Stimulated activated naive CD4-positive, alpha-beta T cell (primary cell): ENCODE data around the gene PEX12.
"Not testable (repeated sequence)": the region's sequence is repeated elsewhere in the genome, so short reads cannot be mapped to it uniquely, and the experiment has no call there.

Experiments
- DNase-seq, 6 experiments: peaks; one replicate each; lab custom pipeline; 2025; lab: John Stamatoyannopoulos, UW

Gene PEX12

DNA sequence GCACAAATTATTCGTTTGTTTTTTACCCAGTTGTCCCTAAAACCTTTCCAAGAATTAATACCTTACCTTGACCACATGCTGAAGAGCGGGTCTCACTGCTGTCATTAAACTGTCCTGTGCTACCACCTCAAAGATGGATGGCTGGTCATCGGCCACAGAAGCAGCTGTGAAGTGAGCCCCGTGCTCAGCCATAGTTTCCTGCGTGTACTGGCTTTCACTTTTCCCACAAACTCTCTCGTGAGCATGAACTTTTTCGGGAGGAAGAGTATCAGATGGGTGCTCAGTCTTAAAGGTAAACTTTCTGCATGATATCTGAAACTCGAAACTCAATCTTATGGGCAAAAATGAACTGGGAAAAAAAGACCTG, 558 bp downstream of the PEX12 start:
- DNase-seq = peak in 1 of 6 experiments; percentile 22

DNA sequence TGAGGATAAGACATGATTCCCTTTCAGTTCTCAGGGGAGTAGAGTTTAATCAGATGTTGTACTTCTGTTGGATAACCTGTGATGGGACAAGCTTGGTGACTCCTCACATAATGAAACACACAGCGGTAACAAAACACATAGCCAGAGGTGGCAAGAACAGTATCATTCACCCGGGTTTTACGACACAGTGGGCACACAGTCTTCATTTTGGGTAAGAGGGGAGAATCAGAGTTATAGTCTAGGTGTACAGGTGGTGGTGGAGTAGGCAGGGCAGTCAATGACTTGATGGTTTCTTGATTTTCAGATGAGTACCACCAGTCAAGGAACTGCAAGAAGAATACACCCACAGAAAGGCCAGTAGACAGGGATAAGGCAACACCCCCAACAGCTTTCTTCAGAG, 2.6 kb downstream of the PEX12 start:
- DNase-seq = no peak

DNA sequence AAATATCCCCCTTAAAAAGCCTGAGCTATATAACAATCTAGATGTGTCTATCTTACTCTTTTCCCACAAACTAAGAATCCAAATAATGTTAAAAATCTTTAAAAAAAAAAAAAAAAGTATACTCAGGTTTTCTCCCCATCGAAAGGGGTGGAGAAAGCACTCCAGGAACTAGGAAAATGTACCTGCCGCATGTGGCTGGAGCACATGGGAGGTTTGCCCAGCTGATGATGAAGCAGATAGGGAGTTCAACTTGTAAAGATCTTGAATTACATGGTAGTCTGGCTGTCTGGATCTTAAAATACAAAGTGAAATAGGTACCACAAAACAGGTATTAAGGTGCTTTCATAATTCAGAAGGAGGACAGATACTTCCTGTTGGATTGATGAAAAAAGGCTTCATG, 9.0 kb downstream of the PEX12 start:
- no peak for DNase-seq

DNA sequence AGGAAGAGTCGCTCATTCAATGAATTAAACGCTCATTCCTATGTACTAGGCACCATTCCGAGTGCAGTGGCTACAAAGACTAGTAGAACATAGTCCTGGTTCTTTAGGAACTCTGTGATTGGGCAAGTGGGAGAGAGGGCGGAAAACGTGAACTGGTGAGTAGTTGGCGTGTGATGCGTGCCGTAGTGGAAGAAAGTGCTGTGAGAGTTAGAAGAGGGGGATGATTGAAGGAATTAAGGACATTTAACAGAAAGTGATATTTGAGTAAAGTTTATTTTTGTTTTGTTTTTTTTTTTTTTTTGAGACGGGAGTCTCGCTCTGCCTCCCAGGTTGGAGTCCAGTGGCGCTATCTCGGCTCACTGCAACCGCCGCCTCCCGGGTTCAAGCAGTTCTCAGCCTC, 9.8 kb downstream of the PEX12 start:
- DNase-seq = peak in 5 of 6 experiments; percentile 10 to 45 (median 28)

DNA sequence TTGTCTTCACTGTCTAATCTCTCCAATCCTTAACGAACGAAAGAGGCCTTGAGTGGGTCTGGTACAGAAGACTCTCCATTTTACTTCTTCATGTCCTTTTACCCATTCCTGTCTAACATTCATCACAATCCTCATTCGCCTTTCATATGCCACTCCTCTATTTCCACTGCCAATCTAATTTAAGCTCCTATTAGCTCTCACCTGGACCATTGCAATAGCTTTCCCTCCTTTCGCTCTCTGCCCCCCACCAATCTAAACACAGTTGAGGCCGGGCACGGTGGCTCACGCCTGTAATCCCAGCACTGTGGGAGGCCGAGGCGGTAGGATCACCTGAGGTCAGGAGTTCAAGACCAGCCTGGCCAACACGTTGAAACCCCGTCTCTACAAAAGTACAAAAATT, 11.4 kb downstream of the PEX12 start:
- DNase-seq = no peak

DNA sequence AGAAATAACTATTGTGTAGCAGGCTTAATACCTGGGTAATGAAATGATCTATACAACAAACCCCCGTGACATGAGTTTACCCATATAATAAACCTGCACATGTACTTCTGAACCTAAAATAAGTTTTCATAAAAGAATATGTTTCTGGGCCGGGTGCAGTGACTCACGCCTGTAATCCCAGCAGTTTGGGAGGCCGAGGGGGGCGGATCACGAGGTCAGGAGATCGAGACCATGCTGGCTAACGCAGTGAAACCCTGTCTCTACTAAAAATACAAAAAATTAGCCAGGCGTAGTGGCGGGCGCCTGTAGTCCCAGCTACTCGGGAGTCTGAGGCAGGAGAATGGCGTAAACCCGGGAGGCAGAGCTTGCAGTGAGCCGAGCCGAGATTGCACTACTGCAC, 15.2 kb downstream of the PEX12 start:
- DNase-seq = not testable (repeated sequence)

DNA sequence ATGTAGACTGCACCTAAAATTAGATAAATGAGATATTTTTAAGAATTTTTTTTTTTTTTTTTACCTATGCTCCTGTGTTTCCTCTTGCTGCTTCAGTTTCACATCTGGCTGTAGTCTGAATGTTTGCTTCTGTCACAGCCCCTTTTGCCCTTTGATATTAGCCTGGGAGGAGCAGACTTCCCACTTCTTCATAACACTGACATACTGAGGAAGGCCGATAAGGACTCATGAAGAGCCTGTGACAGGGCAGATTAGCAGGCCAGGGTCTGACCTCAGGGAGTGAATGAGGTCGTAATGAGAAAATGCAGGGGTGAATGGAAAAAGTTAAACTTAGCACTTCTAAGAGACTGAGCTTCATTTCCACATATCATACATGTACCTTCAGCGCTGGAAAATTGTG, 17.7 kb downstream of the PEX12 start, which contains the start of gene SLFN14:
Gene SLFN14, minus strand, starts transcription at position 117 of the 400 bp plus-strand sequence. CDS start 2,757 bp downstream, outside the sequence.
- DNase-seq = no peak

DNA sequence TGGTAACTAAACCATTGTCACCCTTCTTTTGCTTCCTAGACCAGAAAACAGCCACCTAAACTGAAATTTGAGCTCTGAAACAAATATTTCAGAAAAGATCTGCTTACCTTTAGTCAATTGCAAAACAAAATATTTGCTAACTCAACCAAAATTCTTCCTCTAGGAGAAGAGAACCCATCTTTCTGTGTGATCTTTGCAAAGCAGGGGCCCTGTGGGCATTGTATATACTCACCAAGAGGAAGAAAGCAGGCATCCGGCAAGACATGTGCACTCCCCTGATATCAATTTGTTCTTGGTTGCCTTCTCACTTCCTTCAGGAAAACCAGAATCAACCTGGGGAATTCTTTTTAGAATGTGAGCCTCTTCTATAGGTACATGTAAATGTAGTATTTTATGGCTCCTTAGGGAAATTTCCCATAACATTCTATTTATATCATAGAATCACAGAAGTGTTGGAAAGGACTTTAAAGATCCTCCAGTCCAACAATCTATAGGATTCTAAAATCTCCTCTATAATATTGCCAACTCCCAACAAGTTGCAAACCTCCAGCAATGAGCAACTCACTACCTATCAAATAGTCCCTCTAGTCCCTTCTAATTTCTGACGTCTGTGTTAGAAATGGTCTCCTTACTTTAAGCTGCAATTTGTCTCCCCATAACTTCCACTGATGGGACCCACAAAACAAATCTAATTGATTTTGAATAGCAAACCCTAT, 18.7 kb downstream of the PEX12 start:
- DNase-seq = no peak

DNA sequence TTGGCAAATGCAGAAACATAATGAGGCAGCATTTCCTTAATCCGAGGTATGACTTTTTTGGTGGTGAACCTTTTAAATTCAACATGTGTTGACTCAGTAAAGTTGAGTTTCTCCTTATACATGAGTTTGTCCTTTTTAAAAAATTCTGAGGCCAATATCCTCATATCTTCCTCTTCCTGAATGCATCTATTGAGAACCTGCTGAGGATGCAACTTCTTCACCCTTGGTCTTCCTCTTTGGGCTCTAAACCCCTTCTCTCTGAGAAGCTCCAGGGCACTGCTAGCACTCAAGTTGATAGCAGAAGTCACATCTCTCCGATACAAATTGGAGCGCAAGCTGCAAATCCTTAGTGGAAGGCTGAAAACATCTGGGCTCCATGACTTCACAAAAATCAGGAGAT, 21.0 kb downstream of the PEX12 start:
- no peak for DNase-seq

DNA sequence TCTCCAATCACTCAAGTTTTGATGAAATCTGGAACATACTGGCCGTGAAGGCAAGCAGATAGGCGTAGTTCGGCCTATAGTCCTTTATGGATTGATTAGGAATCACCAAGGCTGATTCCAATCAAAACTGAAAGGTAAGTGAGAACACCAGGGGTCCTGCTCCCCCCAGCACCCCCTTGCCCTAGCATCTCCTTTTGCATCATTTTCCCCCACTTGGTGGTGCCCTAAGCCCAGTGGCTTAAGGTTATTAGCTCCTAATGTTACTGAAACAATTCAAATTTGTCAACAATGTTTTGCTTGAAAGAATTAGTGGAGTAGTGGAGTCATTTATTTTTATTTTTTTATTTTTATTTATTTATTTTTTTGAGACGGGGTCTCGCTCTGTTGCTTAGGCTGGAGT, 22.7 kb downstream of the PEX12 start:
- DNase-seq = no peak

DNA sequence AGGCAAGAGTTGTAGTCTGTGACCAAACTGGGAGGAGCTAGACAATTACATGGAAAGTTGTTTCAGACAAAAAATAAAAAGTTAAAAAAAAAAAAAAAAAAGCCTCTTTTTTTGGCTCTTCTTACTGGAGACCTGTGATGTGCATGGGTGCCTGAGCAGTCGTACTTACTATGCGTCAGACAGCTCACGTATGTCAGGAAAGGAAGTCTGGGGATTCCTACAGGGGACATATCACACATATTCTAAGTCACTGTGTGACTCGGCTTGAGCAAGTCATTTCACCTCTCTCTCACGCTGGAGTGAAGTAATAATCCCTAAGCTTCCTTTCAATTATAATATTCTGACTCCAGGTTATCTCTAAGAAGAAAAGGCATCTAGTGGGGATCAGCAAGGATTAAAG, 23.7 kb downstream of the PEX12 start:
- DNase-seq = no peak

DNA sequence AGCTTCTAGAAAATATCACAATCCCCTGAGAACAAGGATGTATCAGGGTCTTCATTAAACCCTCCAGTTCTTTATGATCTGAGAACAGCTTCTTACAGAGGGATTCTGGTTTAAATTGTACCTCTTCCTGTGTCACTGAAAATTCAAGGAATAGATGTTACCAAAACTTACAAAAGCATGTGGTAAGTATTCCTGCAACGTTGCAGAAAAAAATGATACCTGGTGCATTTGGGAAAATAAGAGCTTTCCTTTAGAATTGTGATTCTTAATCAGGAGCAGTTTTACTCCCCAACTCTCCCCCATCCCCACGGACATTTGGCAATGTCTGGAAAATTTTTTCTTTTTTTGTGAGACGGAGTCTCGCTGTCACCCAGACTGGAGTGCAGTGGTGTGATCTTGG, 25.1 kb downstream of the PEX12 start:
- DNase-seq = no peak

DNA sequence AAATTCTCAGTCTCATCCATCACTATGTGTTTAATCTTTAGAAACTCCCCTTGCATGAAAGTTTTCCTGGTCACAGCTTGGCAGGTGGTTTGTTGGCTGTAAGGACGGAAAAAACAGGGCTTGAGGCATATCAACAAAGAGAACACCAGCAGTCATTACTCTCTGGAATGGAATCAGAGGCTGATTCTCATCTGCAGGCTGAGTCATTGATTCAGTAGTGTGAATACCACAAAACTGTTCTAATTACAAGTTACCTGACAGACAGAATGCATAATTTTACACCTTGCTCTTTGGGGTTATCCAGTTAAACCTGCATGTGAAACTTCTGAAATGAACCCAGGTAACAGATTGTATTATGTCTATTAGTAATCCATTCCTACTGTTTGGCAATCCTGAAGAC, 29.4 kb downstream of the PEX12 start:
- no peak for DNase-seq

DNA sequence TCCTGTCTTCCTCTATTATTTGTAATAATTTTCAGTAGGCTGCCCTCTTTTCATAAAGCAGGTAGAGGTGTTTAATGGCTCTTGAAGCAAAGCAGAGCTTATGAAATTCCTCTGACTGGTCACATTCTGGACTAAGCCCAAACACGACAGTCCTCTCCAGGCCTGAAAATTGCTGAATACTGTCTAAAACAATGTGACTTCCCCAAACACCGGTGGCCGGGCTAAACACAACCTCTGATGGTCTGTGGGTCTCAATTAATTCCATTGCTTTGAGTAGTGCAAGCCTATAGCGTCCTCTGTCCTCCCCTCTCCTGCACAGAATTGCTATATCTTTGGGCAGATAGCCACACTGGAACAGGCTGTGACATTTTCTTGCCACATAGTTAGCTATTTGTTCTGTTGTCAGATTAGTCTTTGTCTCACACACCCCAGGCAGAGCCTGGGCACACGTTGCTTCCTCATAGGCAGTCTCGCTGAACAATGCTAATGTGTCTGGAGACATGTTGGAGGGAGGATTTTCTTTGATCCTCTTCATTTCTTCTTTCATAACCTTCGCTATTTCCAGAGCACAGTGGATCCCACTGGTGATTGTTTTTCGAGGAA, 30.1 kb downstream of the PEX12 start:
- DNase-seq = no peak

DNA sequence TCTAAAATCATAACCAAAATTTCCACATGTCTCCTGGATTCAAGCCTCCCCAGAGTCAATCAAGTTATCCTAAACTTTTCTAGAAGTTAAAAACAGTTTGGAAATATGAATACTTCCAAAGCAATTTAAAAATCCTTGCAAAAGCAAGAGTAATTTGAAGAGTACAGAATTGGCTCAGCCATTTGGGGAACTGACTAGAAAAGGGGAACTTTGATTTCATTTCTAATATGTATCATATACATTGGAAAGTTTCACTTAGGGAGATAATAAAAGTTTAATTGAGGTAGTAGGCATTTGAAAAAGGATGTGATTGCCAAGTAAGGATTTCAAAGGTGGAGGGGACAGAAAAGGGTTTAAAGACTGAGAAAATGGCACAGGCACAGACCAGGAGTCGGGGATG, 31.9 kb downstream of the PEX12 start:
- no peak for DNase-seq

DNA sequence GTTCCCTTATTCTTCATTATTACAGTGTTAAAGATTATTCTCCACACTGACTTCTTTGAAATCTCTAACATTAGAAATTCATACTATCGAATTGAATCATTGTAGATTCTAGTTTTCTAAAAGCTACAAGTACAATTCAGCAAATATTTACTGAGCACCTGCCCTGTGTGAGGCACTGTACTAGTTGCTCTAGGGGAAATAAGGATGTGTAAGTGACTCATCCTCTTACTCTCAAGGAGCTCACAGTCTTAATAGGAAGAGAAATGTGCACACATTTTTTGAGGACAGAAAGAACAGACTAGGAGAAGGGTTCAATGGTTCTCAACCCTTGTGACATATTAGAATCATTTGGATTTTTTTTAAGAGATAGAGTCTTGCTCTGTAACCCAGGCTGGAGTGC, 33.2 kb downstream of the PEX12 start:
- no peak for DNase-seq

DNA sequence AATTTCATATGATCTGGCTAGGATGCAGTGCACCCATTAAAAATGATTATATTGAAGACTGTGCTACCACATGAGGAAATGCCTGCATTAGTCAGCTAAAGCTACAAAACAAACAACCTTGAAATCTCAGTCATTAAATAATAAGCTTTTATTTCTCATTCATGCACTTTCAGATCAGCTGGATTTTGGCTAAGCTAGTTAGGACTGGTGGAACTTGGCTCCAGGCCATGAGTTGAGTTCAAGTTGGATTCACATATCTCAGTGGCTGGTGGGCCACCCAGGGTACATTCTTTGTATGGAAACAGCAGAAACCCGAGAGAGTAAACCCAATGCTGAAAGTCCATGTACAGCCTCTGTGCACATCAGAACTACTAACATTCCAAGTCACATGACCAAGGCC, 34.5 kb downstream of the PEX12 start:
- DNase-seq = no peak

DNA sequence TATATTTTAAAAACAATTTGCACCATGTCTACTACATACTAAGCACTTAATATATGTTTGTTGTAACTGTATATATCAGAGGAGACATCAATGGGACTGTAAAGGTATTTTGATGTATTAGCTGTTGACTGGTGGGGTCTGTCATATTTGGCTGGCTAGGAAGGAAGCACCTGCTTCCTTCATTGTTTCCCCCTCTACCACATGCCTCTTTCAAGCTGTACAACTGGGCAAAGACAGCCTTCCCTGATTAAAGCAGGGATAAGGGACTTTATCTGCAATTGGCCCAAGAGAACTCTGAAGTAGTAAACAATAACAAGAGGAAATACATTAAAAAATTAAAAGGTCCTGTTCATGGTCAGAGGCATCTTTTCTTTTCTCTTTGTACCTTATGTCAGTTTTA, 35.4 kb downstream of the PEX12 start:
- no peak for DNase-seq

DNA sequence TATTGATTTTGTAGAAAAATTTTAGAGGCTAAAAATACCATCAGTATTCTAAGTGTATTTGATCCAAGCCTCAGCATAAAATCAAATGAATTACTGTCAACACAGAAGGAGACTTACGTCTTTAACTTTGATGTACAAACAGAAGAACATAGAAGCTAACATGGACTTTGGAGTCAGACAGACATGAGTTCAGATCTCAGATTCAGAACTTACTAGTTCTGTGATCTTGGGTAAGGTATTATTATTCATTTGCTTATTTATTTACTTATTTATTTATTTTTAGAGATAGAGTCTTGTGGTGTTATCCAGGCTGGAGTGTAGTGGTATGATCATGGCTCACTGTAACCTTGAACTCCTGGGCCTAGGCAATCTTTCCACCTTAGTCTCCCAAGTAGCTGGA, 36.9 kb downstream of the PEX12 start:
- no peak for DNase-seq

DNA sequence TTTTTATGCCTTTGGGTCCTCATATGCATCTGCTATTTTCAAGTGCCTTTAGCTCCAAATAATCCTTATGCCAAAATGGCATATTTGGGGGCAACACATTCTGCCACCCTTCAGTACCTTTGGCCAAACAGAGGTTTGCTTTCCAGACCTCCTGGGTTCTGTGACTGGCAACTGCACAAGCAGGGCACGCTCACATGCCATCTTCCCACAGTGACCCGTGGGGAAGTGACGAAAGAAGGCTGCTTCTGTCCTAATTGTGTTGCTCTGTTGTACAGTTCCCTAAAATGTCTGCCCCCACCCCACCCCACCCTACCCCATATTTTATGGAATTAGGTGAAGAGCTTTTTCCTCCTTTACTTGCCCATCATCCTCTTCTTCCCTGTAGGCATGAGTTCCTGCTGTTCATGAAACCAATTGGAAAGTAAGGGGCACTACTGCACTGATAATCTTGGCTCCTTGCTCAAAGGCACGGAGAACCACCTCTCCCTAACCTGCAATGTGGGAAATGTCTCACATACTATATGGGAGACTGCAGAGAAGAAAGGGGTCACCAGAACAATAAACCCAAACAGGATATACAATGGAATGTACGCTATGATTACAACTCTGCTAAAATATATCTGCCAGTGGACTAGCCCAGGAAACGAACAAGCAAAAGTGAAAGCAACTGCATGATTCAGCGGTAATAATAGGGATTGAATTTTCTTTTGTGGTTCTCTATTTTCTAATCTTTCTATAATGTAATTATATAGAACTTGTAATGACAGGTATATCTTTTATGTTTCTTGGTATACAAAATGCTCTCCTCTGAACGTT, 37.6 kb downstream of the PEX12 start:
- peak in 3 of 6 experiments; percentile 6 to 55 (median 44) for DNase-seq

DNA sequence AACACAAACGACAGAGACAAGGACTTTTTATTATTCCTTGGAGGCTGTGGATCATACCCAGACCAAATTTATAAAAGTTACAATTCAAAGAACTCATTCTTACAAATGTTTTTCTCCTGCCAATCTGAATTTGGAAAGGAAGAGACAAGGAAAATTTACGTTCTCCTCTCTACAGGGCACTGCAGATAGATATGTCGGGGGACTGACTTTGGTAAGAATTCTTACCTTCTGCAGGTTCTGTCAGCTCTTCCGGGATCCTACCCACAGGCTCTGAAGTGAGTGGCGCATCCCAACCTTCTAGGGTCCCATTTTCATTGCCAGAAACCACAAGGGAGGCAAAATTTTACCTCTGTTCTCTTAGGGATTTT, 38.7 kb downstream of the PEX12 start:
- DNase-seq = no peak

DNA sequence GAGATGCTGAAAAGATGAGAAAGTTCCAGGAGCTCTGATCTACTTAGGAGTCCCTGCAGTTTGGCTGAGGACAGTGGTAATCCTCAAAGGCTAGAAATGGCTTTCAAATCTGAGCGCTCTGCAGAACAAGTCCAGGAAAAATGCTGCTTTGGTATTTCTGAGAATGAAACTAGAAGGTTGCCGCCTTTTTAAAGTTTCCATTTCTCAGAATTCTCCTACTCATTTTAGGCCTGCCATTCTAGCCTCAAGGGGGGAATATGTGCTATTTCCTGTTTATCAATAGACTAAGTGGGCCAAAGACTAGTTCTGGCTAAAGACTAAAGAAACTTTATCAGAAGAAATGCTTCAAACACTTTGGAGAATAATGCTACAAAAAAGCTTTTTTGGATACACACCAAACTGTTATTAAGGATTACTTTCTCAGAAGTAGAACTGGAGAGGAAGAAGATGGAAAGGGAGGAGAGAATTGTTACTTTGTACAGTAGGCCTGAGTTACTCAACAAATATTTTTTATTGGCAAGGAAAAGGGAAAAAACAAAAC, 40.7 kb downstream of the PEX12 start, which contains the start of gene SLFN12L:
Gene SLFN12L, minus strand, starts transcription at position 78 of the 541 bp plus-strand sequence. CDS start 15,314 bp downstream, outside the sequence.
- peak in 3 of 6 experiments; percentile 39 to 51 (median 46) for DNase-seq
